Measurements from ENCODE around the gene ASTE1.
"Not testable (repeated sequence)": the region's sequence is repeated elsewhere in the genome, so short reads cannot be mapped to it uniquely, and the experiment has no call there.

The ASTE1 gene

GRCh38 chr3:131008326-131008725 is 18.3 kb downstream of the ASTE1 start:
- DNase-seq, result no peak

GRCh38 chr3:131007782-131008181 is 18.8 kb downstream of the ASTE1 start:
- peak; percentile 13 for DNase-seq

DNA sequence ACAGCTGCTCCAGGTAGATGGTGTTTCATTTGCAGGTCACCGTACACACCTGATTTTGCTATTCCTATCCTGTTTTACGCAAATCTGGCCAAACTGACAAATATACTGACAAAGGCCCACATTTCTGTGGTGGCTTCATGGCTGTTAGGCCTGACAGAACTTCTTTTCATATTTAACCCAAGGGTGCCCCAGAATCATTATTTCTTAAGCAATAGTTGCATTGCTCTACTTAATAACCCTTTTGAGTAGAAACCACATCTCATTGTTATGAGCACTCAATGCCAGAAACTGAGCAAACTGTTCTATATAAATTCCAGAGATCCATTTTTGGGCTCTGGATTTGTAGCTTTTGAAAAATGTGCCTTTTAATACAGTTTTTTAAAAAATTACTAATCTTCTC is 19.4 kb downstream of the ASTE1 start:
- no peak for DNase-seq

- DNase-seq, result no peak
Observed at GRCh38 chr3:131004603-131005002, 22.0 kb downstream of the ASTE1 start.

GRCh38 chr3:131001071-131001470 is 25.6 kb downstream of the ASTE1 start:
- DNase-seq, result no peak

GRCh38 chr3:130997289-130997688 is 29.3 kb downstream of the ASTE1 start:
- DNase-seq, result peak; percentile 10

DNA sequence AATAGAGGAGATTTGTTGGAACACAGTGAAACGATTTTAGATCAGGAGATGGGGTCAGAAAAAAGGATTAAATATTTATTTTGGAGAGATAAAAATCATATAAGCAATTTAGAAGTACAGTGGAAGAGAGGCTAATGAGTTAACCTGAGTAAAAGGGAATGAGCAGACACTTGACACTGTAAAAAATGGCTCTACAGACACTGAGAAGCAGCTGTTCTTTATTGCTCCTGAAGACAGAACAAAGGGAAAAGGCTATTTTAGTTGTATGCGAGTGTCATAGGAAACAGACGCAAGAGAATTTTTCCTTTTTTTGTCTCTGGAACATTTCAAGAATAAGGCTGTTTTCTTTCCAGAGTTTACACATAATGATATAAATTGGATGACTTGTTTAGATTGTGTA is 34.3 kb downstream of the ASTE1 start:
- no peak for DNase-seq

DNA sequence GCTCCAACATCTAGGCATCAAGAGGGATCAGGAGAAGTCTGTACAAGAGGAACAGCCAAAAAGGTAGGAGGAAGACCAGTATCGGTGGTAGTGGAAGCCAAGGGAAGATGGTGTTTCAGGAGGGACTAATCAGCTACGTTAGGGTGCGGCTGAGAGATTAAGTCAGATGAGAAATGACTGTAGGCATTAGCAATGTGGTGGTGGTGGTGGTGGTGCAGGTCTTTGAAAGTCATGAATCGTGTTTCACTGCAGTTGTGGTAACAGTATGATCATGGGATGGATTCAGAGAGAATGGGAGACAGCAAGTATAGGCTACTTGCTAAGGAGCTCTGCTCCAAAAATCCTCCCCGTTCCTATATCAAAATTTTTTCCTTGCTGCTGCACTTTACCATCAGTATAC is 35.5 kb downstream of the ASTE1 start:
- DNase-seq, result no peak

- DNase-seq, result no peak
Observed at GRCh38 chr3:130990282-130990681, 36.3 kb downstream of the ASTE1 start.

DNA sequence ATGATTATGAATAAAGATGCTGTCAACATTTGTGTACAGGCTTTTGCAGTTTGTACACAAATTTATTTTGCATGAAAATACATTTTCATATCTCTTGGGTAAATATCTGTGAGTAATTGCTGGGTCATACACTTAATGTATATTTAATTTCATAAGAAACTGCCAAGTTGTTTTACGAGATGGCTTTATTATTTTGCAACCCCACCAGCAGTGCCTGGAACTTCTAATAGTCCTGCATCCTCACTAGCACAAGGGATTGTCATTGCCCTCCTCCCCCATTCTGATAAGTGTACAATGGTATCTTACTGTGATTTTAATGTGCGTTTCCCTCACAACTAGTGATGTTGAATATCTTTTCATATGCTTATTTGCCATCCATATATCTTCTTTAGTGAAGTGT is 45.2 kb downstream of the ASTE1 start:
- no peak for DNase-seq

GRCh38 chr3:130979117-130979516 is 47.5 kb downstream of the ASTE1 start:
- no peak for DNase-seq

- no peak for DNase-seq
Observed at GRCh38 chr3:130976706-130977105, 49.9 kb downstream of the ASTE1 start.

- DNase-seq, result no peak
Observed at GRCh38 chr3:130975251-130975650, 51.4 kb downstream of the ASTE1 start.

DNA sequence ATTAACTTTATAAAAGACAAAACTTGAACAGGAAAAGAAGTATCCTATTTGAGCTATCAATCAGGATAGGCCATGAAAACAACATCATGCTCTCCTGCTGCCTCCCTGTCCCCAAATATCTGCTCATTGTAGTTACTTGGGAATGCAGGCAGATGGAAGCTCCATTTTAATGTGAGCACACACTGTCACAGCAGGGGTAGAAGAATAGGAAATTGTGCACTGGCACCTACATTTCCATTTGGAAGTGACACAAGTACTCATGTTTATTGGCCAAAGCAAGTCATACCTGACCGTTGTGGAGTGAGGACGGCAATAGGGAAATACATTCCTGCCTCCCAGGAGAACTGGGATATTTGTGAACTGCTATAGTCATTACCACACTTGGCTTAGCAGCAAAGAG is 52.4 kb downstream of the ASTE1 start:
- DNase-seq, result no peak

- DNase-seq, result no peak
Observed at GRCh38 chr3:130973406-130973805, 53.2 kb downstream of the ASTE1 start.

DNA sequence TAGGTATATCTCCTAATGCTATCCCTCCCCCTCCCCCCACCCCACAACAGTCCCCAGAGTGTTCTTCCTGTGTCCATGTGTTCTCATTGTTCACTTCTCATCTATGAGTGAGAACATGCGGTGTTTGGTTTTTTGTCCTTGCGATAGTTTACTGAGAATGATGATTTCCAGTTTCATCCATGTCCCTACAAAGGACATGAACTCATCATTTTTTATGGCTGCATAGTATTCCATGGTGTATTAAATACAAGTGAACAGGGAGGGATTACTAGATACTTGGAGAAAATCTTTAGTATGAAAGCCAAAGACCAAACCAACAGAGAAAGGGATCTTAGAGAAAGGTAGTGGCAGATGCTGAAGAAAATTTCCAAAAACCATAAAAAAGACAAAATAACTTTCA is 54.0 kb downstream of the ASTE1 start:
- DNase-seq, result not testable (repeated sequence)

- DNase-seq, result no peak
Observed at GRCh38 chr3:130971208-130971607, 55.4 kb downstream of the ASTE1 start.

GRCh38 chr3:130969621-130970020 is 57.0 kb downstream of the ASTE1 start:
- DNase-seq, result no peak

- DNase-seq, result no peak
Observed at GRCh38 chr3:130968221-130968620, 58.4 kb downstream of the ASTE1 start.

DNA sequence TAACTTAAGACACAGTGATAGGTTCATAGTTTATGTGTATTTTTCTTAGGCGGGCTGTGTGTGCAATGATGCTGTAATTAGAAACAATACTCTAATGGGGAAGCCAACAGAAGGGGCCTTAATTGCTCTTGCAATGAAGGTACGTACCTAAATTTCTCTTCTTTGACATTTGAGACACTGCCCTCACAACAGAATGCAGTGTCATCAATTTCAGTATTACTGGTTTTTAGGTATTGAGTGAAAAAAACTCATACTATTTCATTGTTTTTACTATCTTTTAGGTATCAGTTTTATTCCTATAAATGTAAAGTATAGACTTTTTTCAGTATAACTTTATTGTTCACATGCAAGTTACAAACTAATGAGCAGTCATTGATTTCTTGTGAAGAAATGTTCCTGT is 59.3 kb downstream of the ASTE1 start:
- no peak for DNase-seq

DNA sequence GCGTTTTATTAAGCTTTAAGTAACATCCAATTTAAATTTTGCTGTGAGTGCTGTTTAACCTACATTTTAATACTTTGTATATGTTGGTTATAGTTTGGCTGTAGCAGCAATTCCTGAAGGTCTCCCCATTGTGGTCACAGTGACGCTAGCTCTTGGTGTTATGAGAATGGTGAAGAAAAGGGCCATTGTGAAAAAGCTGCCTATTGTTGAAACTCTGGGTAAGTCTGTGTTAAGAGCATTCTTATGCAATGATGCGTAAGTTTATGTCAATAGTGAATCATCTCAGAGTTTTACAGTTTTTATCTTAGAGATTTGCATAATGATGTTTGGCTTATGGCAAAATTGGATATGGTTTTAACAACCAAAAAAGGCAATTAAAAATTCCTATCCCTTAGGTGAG is 62.7 kb downstream of the ASTE1 start:
- DNase-seq, result peak; percentile 95

Measured in HCEC 1CT (cell line).